Measurements from ENCODE around the gene ANKRD66.
A peak's percentile ranks its signal among the peaks of the same experiment; 100 is the strongest.

ANKRD66 gene

DNA sequence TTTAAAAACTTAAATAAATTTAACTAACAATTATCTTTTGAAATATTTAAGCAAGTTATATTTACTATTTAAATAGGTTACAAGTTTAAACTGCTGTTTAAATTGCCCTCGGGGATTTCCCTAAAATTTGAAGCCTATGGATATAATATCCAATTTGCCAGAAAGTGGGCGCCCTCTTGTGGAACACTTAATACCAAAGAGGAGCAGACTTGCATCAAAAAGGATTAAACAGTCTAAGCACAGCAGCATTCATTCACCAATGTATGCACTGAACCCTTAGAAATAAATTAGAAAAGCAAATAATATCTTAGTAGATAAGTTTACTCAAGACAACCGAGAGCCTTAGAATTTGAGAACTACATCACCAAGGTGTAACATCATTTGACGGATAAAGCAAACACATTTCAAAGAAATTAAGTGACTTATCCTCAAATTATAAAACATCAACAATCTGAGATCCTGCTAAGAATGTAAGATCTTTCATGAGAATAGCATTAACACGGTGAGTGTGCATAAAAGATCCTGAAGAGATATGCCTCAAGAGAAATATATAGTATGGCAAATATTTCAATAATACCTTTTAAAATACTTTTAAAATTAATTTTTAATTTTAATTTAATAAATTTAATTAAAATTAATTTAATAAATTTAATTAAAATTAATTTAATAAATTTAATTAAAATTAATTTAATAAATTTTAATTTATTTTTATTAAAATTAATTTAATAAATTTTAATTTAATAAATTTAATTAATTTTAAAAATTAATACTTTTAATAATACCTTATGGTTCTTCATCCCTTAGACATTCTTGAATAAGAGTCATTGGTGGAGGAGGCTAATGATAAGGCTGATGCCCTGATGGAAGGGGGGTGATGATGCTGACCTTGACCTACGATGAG lies 35.0 kb downstream of the ANKRD66 start:
- intact Hi-C loops (cut with DNase I): no loop called here
- DNase-seq: peak in 37 of 42 donors; percentile 31 to 90 (median 66)

DNA sequence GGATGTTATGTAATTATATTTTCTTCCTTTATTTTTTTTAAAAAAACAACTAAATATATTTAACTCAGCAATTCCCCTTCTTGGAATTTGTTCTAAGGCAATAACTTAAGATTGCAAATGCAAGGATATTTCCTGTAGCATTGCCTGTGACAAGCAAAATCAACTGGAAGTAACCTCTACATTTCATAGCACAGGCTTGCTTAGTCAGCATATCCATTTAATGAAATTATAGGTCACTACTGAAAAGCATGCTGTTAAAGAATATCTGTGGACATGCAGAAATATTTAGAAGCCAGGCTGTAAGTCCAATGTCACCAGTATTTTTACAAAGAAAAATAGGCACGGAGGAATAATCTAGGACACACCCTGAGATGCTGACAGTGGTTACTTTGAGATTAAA lies 37.8 kb downstream of the ANKRD66 start:
- DNase-seq: no peak
- intact Hi-C loops (cut with DNase I): no loop called here

DNA sequence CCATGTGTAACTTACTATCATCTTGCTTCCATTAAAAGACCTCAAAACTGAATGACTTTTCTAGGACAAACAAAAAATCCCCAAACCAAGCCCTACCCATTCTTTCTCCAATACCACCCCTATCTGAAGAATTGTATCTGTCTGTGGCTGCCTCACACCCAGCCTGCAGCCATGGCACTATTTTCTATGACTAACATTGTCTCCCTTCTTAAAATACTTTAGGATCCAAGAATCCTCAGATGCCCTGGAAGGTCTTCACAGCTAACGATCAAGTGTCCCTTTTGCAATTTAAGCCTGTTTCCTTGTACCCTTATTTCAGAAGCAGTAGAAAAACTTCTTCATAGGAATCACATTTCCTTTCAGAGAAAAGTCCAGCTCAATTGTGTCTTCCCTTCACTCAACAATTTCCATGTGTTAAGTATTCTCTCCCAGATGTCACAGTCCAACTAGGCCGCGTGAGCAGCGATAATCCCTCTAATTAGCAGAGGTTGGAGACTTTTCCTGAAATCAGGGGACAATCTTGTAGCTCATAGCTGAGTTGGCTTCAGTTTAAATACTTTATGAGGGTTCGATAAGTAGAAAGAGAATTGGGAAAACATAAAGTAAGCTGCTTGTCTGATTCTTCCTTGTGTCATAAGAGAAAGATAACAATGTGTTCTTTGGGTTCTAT lies 41.3 kb downstream of the ANKRD66 start:
- no peak for DNase-seq
- intact Hi-C loops (cut with DNase I): no loop called here

DNA sequence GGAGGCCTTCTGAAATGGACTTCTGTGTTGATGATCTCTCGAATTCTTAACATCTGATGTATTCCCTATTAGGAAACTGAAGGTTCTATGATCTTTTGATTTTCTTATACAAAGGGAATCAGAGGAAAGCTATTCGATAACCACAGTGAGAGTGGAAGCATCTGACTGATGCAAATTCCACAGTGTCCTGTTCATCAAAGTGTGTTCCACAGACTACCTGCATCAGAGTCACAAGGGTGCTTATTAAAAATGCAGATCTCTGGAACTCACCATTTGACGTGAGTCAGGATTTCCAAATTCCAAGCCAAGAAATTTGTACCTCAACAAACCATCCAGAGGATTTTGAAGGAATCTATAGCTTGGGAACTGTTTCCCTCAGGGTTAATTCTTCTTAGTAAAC lies 42.1 kb downstream of the ANKRD66 start:
- no peak for DNase-seq
- intact Hi-C loops (cut with DNase I): no loop called here

DNA sequence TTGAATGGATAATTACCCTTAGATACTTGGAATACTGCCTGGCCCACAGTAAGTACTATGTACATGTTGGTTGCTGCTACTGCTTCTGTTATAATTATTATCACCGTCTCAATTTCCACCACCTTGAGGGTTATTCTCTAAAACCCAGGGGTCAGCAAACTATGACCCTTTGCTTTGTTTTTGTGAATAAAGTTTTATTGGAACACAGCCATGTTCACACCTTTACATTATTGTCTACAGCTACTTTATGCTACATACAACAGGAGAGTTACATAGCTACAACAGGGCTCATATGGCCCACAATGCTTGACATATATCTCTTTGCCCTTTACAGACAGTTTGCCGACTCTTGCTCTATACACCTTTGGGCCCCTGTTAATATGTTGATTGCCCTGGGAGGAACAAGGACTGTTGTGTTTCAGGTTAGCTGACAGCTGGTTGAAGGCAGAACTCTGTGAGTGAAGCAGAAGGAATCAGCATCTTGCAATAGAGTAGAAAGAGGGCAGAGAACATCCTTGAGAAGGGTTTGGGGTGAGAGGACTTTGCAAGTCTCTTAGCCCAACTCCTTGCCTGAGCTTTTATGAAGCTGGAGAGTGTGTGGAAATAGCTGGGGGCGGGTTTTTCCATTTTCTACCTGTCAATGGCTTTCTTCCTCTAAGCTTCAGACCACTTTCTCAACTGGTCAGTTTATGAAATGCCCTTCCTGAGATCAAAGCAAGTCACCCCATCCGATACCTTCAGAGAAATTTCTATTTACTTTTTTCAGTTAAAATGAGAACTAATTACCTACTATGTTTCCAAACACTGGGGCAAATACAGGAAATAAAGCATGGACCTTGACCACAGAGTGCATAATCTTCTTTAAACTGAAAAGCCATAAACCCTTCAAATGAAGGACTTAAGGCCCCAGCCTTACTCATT lies 43.0 kb downstream of the ANKRD66 start:
- no peak for DNase-seq
- intact Hi-C loops (cut with DNase I): no loop called here

DNA sequence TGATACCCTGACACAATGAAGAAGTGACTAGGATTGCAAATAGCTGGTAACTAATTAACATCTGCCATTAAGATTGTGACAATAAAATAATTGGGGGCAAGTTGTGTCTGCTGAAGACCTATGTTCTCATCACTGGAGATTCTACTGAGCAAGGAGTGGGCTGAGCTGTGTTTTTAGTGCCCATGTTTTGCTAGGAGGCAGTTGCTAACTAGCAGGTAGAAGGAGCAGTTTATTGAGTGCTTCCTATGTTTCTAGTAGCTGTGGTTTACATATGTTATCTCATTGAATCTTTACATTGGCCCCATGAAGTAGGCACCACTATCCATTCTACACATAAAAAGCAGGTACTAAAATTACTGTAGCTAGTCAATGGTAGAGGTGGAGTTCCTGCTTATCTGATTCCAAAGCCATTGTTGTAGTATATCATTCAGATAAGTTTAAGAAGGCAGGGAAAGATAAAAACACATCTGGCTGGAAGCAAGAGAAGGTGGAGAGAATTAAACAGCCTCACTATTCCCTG lies 43.7 kb downstream of the ANKRD66 start:
- intact Hi-C loops (cut with DNase I): no loop called here
- DNase-seq: no peak

DNA sequence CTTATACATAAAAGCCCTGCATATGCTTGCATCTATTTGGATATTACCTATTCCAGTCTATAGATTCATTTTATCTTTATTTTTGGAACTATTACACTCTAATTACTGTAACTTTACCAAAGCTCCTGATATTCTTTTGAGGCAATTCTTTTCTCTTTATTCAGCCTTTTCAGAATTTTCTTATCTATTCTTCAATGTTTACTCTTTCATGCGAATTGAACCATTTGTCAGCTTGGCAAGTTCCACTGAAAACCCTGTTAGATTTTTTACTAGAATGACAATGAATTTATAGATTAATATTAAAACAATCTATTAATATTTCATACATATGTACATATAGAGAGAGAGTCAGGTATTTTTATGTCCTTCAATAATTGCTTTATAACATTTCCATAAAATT lies 45.9 kb downstream of the ANKRD66 start:
- no peak for DNase-seq
- intact Hi-C loops (cut with DNase I): no loop called here

DNA sequence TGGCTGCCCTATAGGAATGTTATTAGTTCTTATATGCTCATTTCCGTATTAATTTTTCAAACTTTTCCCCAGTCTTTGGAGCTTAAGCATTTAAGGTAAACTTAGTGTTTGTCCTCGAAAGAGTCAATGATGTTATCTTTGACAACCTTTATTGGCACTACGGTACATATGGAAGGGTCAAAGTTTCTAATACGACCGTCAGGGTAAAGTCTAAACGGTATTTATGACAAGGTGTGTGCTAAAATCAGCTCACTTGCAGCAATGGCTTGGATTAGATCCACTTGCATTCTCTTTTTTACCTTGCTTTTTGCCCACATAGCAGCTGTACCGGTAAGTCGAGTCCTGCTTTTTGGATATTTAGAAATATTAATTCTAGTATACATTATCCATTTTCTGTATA lies 46.4 kb downstream of the ANKRD66 start, which contains the start of gene MEP1A:
TSS of gene MEP1A (plus strand) at position 252 of the 400 bp plus-strand sequence. CDS start at position 262, 10 bp downstream.
- intact Hi-C loops (cut with DNase I): no loop called here
- DNase-seq: no peak

DNA sequence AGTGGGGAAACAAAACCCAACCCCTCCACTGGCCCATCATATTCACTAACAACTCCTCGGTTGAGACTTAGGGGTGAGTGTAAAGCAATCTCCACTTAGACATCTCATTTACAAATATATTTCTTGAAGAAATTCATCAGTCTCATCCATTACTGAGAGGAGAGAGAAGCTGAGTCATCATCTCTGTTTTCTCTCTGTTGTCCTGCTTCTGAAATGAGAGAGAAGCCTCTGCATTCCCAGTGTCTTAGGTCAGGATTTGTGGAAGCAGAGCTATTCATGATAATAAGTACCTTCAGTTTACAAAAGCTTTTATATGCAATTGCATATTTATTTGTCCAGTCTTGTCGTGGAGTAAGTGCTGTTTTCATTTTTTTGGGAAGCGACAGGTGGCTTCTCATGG lies 47.3 kb downstream of the ANKRD66 start:
- intact Hi-C loops (cut with DNase I): no loop called here
- no peak for DNase-seq

DNA sequence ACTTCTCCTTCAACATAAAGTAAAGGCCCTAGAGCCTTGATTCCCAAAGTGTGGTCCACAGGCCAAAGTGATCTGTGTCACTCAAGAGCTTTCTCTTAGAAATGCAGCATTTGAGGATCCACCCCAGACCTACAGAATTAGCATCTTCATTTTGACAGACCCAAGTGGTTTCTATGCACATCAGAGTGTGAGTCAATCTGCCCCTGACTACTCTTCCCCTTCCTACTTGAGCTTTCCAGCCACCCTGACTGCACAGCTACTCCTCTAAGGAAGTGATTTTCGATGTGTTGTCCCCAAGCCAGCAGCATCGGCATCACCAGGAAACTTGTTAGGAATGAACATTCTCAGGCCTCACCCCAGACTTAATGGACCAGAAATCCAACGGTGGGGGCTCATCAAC lies 49.1 kb downstream of the ANKRD66 start:
- no peak for DNase-seq
- intact Hi-C loops (cut with DNase I): no loop called here

DNA sequence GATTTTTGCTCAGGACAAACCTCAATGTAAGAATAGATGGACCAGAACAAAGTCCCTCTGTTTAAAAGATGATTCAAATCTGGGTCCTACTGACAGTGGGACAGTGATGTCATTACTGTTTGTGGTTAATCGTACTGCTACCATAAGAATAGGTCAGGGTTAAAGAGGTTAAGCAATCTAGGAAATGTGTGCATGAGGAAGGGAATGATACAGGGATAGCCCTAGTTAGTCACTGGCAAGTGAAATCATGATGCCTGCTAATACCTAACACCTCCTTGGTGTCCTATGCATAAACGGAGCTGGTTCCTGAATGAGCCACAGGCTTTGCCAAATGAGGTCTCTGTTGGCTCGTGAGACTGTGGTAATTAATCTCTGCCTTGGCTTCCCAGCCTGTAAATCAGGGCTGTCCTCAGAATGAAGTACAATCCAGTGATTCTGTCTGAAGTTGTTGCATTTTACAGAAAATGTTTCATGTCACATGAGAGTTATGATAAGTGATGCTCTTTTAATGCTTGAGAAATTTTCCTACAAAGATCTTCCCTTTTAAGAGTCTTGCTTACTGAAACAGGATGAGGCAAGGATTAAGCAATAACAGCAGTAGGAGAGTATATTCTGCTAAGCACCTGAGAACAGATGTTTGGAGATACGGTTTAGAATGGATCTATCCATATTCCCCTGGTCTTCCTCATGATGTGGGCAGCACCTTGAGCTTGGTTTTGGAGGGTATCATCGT lies 50.3 kb downstream of the ANKRD66 start:
- no peak for DNase-seq
- intact Hi-C loops (cut with DNase I): no loop called here

DNA sequence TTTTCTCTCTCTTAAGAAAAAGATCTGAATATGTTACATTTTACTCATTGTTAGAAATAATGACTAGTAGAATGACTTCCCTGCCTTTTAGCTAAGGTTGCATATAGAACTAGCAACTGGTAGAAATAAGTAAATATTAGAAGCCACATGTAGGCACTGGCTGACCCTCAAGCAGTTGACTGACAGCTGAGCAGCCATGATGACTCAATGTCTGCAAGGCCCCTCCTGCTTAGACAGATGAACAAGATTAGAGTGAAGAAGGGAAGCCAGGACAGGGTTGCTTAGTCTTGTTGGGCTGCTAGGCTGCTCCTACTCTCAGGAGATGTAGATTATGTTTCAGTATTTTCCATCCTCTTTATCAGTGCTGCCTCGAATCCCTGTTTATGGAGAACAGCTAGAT lies 52.9 kb downstream of the ANKRD66 start:
- no peak for DNase-seq
- intact Hi-C loops (cut with DNase I): no loop called here

DNA sequence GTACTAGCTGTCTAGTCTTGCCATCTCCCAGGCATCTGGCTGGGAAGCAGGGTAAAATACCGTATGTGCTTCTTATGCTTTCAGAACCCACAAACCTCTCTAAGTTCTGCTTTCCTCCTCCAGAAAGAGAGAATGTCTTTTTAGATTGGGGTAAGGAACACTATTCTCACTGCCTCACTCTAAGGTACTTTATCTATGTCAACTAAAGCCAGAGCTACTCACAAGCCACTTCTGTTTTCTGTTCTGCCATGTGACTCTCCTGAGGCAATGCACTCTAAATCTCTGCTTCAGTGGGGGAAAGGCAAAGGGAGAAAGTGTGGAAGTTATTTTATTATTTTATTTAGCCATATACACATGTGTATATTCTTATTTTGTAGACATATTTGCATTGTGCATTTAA lies 62.1 kb downstream of the ANKRD66 start:
- peak in 1 of 42 donors; percentile 3 for DNase-seq
- intact Hi-C loops (cut with DNase I): no loop called here

Data from head of caudate nucleus (tissue), 42 donors.